ENCODE results near the gene DUSP22. TPM values are rescaled to one million over a fixed set of nuclear protein-coding genes. Genes with fewer than 3 reads are reported as not detected.

Gene DUSP22
- total and polyA plus RNA-seq, 8 donors = 15.6 to 338 (median 34.8) TPM

- TF ChIP-seq EP300 (IDR thresholded peaks at IDR 0.05) = no peak
- no peak for TF ChIP-seq POLR2A (IDR thresholded peaks at IDR 0.05)
- no peak for TF ChIP-seq CTCF (IDR thresholded peaks at IDR 0.05)
- no peak for TF ChIP-seq POLR2AphosphoS5 (IDR thresholded peaks at IDR 0.05)
- intact Hi-C loops (cut with DNase I; ENCODE audit: low total_unique reads) = no loop called here
- Histone ChIP-seq H3K36me3 (no peaks in the 10 kb centered on the region), H3K27me3 (peaks cover 21 to 85% (median 47%) of the 10 kb centered on the region in 3 donors), H3K4me1 (peaks cover 25 to 31% (median 28%) of the 10 kb centered on the region in 4 donors), H3K9me3 (no peaks in the 10 kb centered on the region), H3K27ac (no peak overlapping the region), H3K4me3 (no peak overlapping the region)
- 80 to 86% (median 81%) methylated on average over 10 of the region's 10 CpGs for WGBS, 5 donors
- no peak for DNase-seq
Observed at GRCh38 chr6:388202-388903, 96.1 kb downstream of the DUSP22 start.

DNA sequence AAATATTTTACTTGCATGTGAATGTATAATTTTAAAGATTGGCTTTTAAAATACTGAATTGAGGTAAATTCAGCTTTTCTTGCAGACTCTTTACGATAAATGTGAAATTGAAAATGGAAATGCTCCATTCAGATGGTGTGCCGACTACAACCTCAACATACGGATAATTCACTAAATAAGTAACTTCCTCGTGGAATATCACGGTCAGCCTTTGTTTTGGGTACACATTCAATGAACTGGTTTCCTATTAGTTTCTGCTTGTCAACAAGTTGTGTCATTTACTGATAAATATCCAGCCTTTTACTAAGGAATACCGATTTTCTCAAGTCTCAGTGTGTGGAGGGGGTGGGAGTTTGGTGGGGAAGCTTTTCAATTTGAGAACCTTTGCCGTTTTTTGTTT, 96.9 kb downstream of the DUSP22 start:
- 71 to 82% (median 78%) methylated on average over 7 of the region's 7 CpGs for WGBS, 5 donors
- H3K9me3 ChIP-seq = no peaks in the 10 kb centered on the region
- no peaks in the 10 kb centered on the region for H3K36me3 ChIP-seq
- H3K4me3 ChIP-seq = no peak overlapping the region
- no peak for TF ChIP-seq POLR2A (IDR thresholded peaks at IDR 0.05)
- TF ChIP-seq CTCF (IDR thresholded peaks at IDR 0.05) = no peak
- TF ChIP-seq EP300 (IDR thresholded peaks at IDR 0.05) = no peak
- TF ChIP-seq POLR2AphosphoS5 (IDR thresholded peaks at IDR 0.05) = no peak
- no peak for DNase-seq
- no peak overlapping the region for H3K27ac ChIP-seq
- H3K27me3 ChIP-seq = peaks cover 26 to 86% (median 54%) of the 10 kb centered on the region in 3 donors
- H3K4me1 ChIP-seq = peaks cover 31 to 36% (median 33%) of the 10 kb centered on the region in 4 donors
- intact Hi-C loops (cut with DNase I; ENCODE audit: low total_unique reads) = no loop called here

- Histone ChIP-seq H3K36me3 (no peaks in the 10 kb centered on the region), H3K9me3 (no peaks in the 10 kb centered on the region), H3K27ac (no peak overlapping the region), H3K4me1 (peaks cover 31 to 36% (median 33%) of the 10 kb centered on the region in 4 donors), H3K27me3 (peaks cover 26 to 86% (median 58%) of the 10 kb centered on the region in 3 donors), H3K4me3 (no peak overlapping the region)
- intact Hi-C loops (cut with DNase I; ENCODE audit: low total_unique reads) = no loop called here
- WGBS, 5 donors = 42 to 59% (median 46%) methylated on average over 8 of the region's 8 CpGs
- no peak for TF ChIP-seq POLR2A (IDR thresholded peaks at IDR 0.05)
- no peak for TF ChIP-seq EP300 (IDR thresholded peaks at IDR 0.05)
- no peak for TF ChIP-seq POLR2AphosphoS5 (IDR thresholded peaks at IDR 0.05)
- TF ChIP-seq CTCF (IDR thresholded peaks at IDR 0.05) = no peak
- no peak for DNase-seq
Observed at GRCh38 chr6:389622-390021, 97.3 kb downstream of the DUSP22 start.

DNA sequence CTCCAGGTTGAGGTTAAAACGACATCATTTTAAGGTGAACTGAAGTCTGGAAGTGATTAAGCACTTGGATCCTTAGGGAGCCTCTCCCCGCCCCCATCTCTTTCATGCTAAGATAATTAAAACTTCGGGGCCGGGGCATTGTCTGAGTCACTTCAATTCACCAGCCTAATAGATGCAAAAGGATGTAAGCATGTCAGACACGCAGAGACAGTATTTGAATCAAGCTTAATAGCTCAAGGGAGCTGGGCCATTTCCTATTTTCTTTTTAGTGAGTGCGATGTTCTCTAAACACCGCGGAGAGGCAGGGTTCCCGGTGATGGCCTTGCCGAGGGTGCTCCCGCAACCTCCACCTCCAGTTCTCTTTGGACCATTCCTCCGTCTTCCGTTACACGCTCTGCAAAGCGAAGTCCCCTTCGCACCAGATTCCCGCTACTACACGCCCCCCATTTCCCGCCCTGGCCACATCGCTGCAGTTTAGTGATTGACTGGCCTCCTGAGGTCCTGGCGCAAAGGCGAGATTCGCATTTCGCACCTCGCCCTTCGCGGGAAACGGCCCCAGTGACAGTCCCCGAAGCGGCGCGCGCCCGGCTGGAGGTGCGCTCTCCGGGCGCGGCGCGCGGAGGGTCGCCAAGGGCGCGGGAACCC, 98.7 kb downstream of the DUSP22 start:
- Histone ChIP-seq H3K27ac (peak overlapping the region in 4 of 5 donors; percentile 4 to 53 (median 28)), H3K27me3 (peaks cover 26 to 89% (median 64%) of the 10 kb centered on the region in 3 donors), H3K9me3 (no peaks in the 10 kb centered on the region), H3K4me1 (peaks cover 31 to 36% (median 33%) of the 10 kb centered on the region in 4 donors), H3K4me3 (peak overlapping the region; percentile 38 to 57 (median 44)), H3K36me3 (no peaks in the 10 kb centered on the region)
- 2 to 5% (median 3%) methylated on average over 35 to 44 of the region's 44 CpGs for WGBS, 5 donors
- DNase-seq = no peak
- no peak for TF ChIP-seq POLR2AphosphoS5 (IDR thresholded peaks at IDR 0.05)
- TF ChIP-seq CTCF (IDR thresholded peaks at IDR 0.05) = no peak
- no peak for TF ChIP-seq POLR2A (IDR thresholded peaks at IDR 0.05)
- TF ChIP-seq EP300 (IDR thresholded peaks at IDR 0.05) = no peak
- intact Hi-C loops (cut with DNase I; ENCODE audit: low total_unique reads) = no loop called here

Measured in stomach (tissue), 9 donors.